Keratinocyte (primary cell): ENCODE results near the gene TRIP11. TPM values are rescaled to one million over a fixed set of nuclear protein-coding genes. Genes with fewer than 3 reads are reported as not detected.

ENCODE experiments used
- DNase-seq: peaks from one replicate; pipeline ENCODE4 v3.0.0-alpha.2; 2011; ENCODE audit warnings: low read depth, missing footprints, low spot score
- FAIRE-seq: peaks from 2 replicates; lab custom pipeline; 2011; peaks lifted over from hg19 to GRCh38; lab: Jason Lieb, UNC
- H2AFZ ChIP-seq: 2 replicates; pipeline ENCODE4 v1.6.0; 2012; ENCODE audit warnings: low read length, control low read depth, inconsistent platforms; ENCODE audit not compliant: control insufficient read depth
- H3K27ac ChIP-seq: 2 replicates; pipeline ENCODE4 v1.5.1; 2011; ENCODE audit warnings: low read length; ENCODE audit not compliant: control insufficient read depth, insufficient read depth
- H3K27me3 ChIP-seq: 3 replicates; pipeline ENCODE4 v1.6.0; 2011; ENCODE audit warnings: low read length; ENCODE audit not compliant: control insufficient read depth, insufficient read depth; ENCODE audit errors: extremely low read depth
- H3K36me3 ChIP-seq, 2 experiments: 2 replicates in 1 of 2; 3 replicates in 1 of 2; pipeline ENCODE4 v1.5.1; 2011; ENCODE audit warnings: low read length in 2 of 2, mild to moderate bottlenecking in 1 of 2; ENCODE audit not compliant: control insufficient read depth in 2 of 2, insufficient read depth in 2 of 2; ENCODE audit errors: extremely low read depth in 1 of 2
- H3K4me1 ChIP-seq: 3 replicates; pipeline ENCODE4 v1.5.1; 2011; ENCODE audit warnings: low read length; ENCODE audit not compliant: control insufficient read depth, insufficient read depth; ENCODE audit errors: extremely low read depth
- H3K4me2 ChIP-seq: 3 replicates; pipeline ENCODE4 v1.6.0; 2011; ENCODE audit warnings: low read depth, low read length; ENCODE audit not compliant: control insufficient read depth, insufficient read depth; ENCODE audit errors: extremely low read depth
- H3K4me3 ChIP-seq, 3 experiments: fragments of 200-600 bp in 1 of 3; sonication (generic) in 1 of 3; 2 replicates in 2 of 3; 3 replicates in 1 of 3; pipeline ENCODE4 v1.5.1; 2011 to 2016; ENCODE audit warnings: low read length in 3 of 3, mild to moderate bottlenecking in 3 of 3, control low read depth in 2 of 3, inconsistent platforms in 1 of 3, low read depth in 1 of 3, mixed read lengths in 1 of 3, mixed run types in 1 of 3, moderate library complexity in 1 of 3; ENCODE audit not compliant: control insufficient read depth in 2 of 3, insufficient read depth in 2 of 3; ENCODE audit errors: extremely low read depth in 1 of 3
- H3K79me2 ChIP-seq: 2 replicates; pipeline ENCODE4 v1.6.0; 2012; ENCODE audit warnings: low read length; ENCODE audit not compliant: control insufficient read depth, insufficient read depth
- H3K9ac ChIP-seq: 3 replicates; pipeline ENCODE4 v1.6.0; 2011; ENCODE audit warnings: low read length; ENCODE audit not compliant: control insufficient read depth, insufficient read depth; ENCODE audit errors: extremely low read depth
- H3K9me1 ChIP-seq: 3 replicates; pipeline ENCODE4 v1.6.0; 2011; ENCODE audit warnings: low read length; ENCODE audit not compliant: control insufficient read depth, insufficient read depth; ENCODE audit errors: extremely low read depth
- H3K9me3 ChIP-seq: 2 replicates; pipeline ENCODE4 v1.5.1; 2012; ENCODE audit warnings: low read depth, low read length; ENCODE audit not compliant: control insufficient read depth
- H4K20me1 ChIP-seq: 3 replicates; pipeline ENCODE4 v1.6.0; 2011; ENCODE audit warnings: low read length; ENCODE audit not compliant: control insufficient read depth, insufficient read depth; ENCODE audit errors: extremely low read depth
- CTCF ChIP-seq, 3 experiments: IDR thresholded peaks in 1 of 3; conservative IDR thresholded peaks in 1 of 3; optimal IDR thresholded peaks in 1 of 3; 2 replicates in 2 of 3; 3 replicates in 1 of 3; pipeline versions ENCODE3 to v1.5.1; 2011; ENCODE audit warnings: low read length in 3 of 3, mild to moderate bottlenecking in 3 of 3, moderate library complexity in 2 of 3, control low read depth in 1 of 3, inconsistent platforms in 1 of 3; ENCODE audit not compliant: insufficient read depth in 2 of 3; ENCODE audit errors: extremely low read depth in 1 of 3
- EZH2 ChIP-seq: IDR thresholded peaks from one replicate; pipeline ENCODE4 v1.6.1; 2012; ENCODE audit warnings: inconsistent platforms, mild to moderate bottlenecking, low read length, moderate library complexity
- dilution Hi-C: fragments of 300-500 bp; cut with MboI; formaldehyde crosslinking; loops from one replicate; pipeline ENCODE4 v1.7.0; 2020; ENCODE audit warnings: low sequenced_read_pairs; ENCODE audit not compliant: extremely low pct_ligation_motif_present
- polyA plus RNA-seq, 5 experiments: library from polyadenylated mRNA; depleted of rRNA in 3 of 5; stranded (reverse) in 3 of 5; stranded (forward) in 1 of 5; unstranded in 1 of 5; fragments of >200 nt; gene quantifications; 1 replicate in 1 of 5; 2 replicates in 3 of 5; 3 replicates in 1 of 5; pipeline versions ENCODE4 v1.2.1 to v1.2.3, GENCODE V29; 2011 to 2012; ENCODE audit warnings: missing spikeins in 2 of 5, low read depth in 1 of 5, low replicate concordance in 1 of 5

Gene TRIP11
- polyA plus RNA-seq, 1 donor (not counting 4 experiments of a cell fraction or from before 2014, with no cell fraction given), result 25.3 TPM

DNA sequence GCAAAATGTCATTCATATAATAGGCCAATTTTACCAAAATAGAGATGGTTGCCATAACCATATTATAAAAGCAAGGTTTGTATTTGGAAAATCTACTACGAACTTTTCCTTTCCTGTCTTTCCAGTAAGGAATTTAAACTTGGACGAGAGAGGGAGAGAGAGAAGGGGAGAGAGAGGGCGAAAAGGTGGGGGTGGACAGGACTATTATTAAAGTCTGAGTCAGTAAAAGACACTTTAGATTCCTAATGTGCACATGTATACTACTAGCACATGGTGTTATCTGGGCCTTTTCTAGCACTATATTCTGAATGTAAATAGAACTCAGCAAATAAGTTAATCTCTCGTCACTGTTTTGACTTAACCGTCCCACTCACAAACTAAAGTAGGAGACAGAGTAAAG lies 62.0 kb downstream of the TRIP11 start:
- no peak for DNase-seq
- Histone ChIP-seq H3K9me1 (no peaks in the 10 kb centered on the region), H3K4me3 (no peak overlapping the region), H3K9me3 (no peaks in the 10 kb centered on the region), H3K36me3 (peaks cover 0 to 2% of the 10 kb centered on the region in 2 experiments), H2AFZ (no peak overlapping the region), H3K9ac (no peak overlapping the region), H3K4me1 (peaks cover 13% of the 10 kb centered on the region), H3K4me2 (no peak overlapping the region), H3K27ac (no peak overlapping the region), H3K79me2 (peaks cover 3% of the 10 kb centered on the region), H3K27me3 (no peaks in the 10 kb centered on the region), H4K20me1 (no peaks in the 10 kb centered on the region)
- TF ChIP-seq CTCF (optimal IDR thresholded peaks at IDR 0.05 in 1 of 3, IDR thresholded peaks at IDR 0.05 in 1 of 3, conservative IDR thresholded peaks at IDR 0.05 in 1 of 3; ENCODE audit: extremely low read depth in 1 of 3, insufficient read depth in 2 of 3, low read length in 3 of 3) (no peak), EZH2 (no peak)
- dilution Hi-C loops, result no loop called here
- no peak for FAIRE-seq

DNA sequence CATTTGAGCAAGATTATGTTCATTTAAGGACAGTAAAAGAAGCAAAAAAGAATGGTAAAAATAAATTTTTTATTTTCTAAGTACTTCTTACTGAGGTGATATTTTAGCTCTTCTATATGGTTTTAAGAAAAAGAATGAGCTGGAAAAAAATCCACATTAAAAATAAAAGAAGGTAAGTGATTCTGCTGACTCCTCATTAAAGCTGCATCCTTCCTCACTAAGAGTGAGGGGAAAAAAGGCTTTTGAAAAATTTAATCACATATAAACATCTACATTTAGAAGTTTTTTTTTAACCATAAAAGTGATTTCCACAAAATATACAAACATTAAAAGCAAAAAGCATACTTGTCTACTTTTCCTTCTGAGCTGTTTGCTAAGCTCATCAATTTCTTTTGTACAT lies 64.1 kb downstream of the TRIP11 start:
- Histone ChIP-seq H2AFZ (no peak overlapping the region), H3K4me3 (no peak overlapping the region), H3K27me3 (no peaks in the 10 kb centered on the region), H3K9ac (no peak overlapping the region), H4K20me1 (no peaks in the 10 kb centered on the region), H3K4me1 (peaks cover 13% of the 10 kb centered on the region), H3K79me2 (peaks cover 3% of the 10 kb centered on the region), H3K9me1 (no peaks in the 10 kb centered on the region), H3K27ac (no peak overlapping the region), H3K9me3 (no peaks in the 10 kb centered on the region), H3K36me3 (peaks cover 0 to 7% of the 10 kb centered on the region in 2 experiments), H3K4me2 (no peak overlapping the region)
- dilution Hi-C loops, result no loop called here
- no peak for DNase-seq
- TF ChIP-seq CTCF (optimal IDR thresholded peaks at IDR 0.05 in 1 of 3, IDR thresholded peaks at IDR 0.05 in 1 of 3, conservative IDR thresholded peaks at IDR 0.05 in 1 of 3; ENCODE audit: extremely low read depth in 1 of 3, insufficient read depth in 2 of 3, low read length in 3 of 3), result no peak
- TF ChIP-seq EZH2, result no peak
- FAIRE-seq, result no peak
